Measurements from ENCODE around the gene TFDP1.

DNA sequence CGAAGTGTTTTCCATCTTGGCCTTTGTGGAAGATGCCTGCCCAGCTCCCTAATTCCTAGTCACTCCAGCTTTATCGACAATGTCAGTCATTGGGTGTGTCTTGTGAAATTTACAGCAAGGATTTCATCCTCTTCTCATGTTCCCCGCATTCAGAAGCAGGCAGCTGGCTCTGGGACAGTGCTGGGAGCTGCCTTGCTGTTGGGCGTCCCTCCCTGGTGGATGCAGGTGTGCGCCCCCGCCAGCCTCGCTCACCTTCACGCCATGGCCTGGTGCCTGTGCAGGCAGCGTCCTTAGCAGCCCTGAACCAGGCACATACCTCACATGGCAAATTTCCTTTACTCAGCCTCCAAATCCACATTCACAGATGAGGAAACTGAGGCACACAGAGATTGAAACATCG lies 39.7 kb upstream of the TFDP1 start:
- TF ChIP-seq, protein P1, sequence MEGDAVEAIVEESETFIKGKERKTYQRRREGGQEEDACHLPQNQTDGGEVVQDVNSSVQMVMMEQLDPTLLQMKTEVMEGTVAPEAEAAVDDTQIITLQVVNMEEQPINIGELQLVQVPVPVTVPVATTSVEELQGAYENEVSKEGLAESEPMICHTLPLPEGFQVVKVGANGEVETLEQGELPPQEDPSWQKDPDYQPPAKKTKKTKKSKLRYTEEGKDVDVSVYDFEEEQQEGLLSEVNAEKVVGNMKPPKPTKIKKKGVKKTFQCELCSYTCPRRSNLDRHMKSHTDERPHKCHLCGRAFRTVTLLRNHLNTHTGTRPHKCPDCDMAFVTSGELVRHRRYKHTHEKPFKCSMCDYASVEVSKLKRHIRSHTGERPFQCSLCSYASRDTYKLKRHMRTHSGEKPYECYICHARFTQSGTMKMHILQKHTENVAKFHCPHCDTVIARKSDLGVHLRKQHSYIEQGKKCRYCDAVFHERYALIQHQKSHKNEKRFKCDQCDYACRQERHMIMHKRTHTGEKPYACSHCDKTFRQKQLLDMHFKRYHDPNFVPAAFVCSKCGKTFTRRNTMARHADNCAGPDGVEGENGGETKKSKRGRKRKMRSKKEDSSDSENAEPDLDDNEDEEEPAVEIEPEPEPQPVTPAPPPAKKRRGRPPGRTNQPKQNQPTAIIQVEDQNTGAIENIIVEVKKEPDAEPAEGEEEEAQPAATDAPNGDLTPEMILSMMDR (IDR thresholded peaks at IDR 0.05), result no peak
- TF ChIP-seq POLR2A (IDR thresholded peaks at IDR 0.05), result no peak
